ENCODE data around the gene RPS6KC1.
"Not testable (repeated sequence)": the region's sequence is repeated elsewhere in the genome, so short reads cannot be mapped to it uniquely, and the experiment has no call there.

Gene RPS6KC1

DNA sequence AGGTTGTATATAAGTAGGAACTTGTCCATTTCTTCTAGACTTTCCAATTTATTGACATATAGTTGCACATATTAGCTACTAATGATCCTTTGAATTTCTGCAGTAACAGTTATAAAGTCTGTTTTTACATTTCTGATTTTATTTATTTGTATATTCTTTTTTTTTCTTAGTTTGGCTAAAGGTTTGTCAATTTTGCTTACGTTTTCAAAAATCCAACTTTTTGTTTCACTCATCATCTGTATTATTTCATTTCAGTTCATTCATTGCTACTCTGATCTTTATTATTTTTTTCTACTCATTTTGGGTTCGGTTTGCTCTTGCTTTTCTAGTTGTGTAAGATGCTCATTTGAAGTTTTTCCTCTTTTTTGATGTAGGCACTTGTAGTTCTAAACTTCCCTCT is 97.9 kb downstream of the RPS6KC1 start:
- H3K36me3 ChIP-seq (ENCODE audit: control insufficient read depth in 1 of 2, insufficient read depth in 2 of 2, low read depth in 1 of 2, low read length in 2 of 2), result peaks cover 0 to 6% of the 10 kb centered on the region in 2 experiments
- no peak overlapping the region for H3K4me2 ChIP-seq (ENCODE audit: low read length, poor library complexity, severe bottlenecking)
- H3K27me3 ChIP-seq (ENCODE audit: control insufficient read depth in 1 of 2, insufficient read depth in 1 of 2, low read length in 2 of 2), result no peaks in the 10 kb centered on the region
- no peak overlapping the region for H4K8ac ChIP-seq (ENCODE audit: low read length)
- H3K4me3 ChIP-seq (ENCODE audit: insufficient read depth in 1 of 2, low read depth in 1 of 2, low read length in 2 of 2), result no peak overlapping the region
- H3K27ac ChIP-seq (ENCODE audit: low read length, poor library complexity, severe bottlenecking), result no peak overlapping the region
- no peak overlapping the region for H2BK12ac ChIP-seq (ENCODE audit: low read length in 2 of 2)
- H2BK120ac ChIP-seq (ENCODE audit: low read depth, low read length), result no peak overlapping the region
- no peak overlapping the region for H3K18ac ChIP-seq (ENCODE audit: low read depth in 1 of 2, low read length in 2 of 2)
- WGBS, result 100% methylated on average over 1 of the region's 2 CpGs
- no peak overlapping the region for H3K4ac ChIP-seq (ENCODE audit: low read depth in 1 of 2, low read length in 2 of 2)
- no peaks in the 10 kb centered on the region for H3K4me1 ChIP-seq (ENCODE audit: control insufficient read depth, insufficient read depth, low read depth, low read length)
- peaks cover 9% of the 10 kb centered on the region for H3K79me1 ChIP-seq (replicated peaks; ENCODE audit: low read length, poor library complexity, severe bottlenecking)
- no peak overlapping the region for H3K23ac ChIP-seq (ENCODE audit: low read length in 2 of 2)
- no peak overlapping the region for H4K91ac ChIP-seq (ENCODE audit: low read length)
- no peak overlapping the region for H2BK5ac ChIP-seq (ENCODE audit: low read depth, low read length, poor library complexity, severe bottlenecking)
- DNase-seq, result no peak
- H3K14ac ChIP-seq (ENCODE audit: low read length in 2 of 2), result no peak overlapping the region
- H2AFZ ChIP-seq (ENCODE audit: low read depth, low read length), result no peak overlapping the region
- H3K9me3 ChIP-seq (ENCODE audit: control insufficient read depth, low read length), result no peaks in the 10 kb centered on the region
- H2AK5ac ChIP-seq (ENCODE audit: low read length, severe bottlenecking), result no peak overlapping the region
- H2BK15ac ChIP-seq (ENCODE audit: low read depth, poor library complexity, severe bottlenecking), result no peak overlapping the region
- no peak overlapping the region for H3K9ac ChIP-seq (ENCODE audit: low read length)

DNA sequence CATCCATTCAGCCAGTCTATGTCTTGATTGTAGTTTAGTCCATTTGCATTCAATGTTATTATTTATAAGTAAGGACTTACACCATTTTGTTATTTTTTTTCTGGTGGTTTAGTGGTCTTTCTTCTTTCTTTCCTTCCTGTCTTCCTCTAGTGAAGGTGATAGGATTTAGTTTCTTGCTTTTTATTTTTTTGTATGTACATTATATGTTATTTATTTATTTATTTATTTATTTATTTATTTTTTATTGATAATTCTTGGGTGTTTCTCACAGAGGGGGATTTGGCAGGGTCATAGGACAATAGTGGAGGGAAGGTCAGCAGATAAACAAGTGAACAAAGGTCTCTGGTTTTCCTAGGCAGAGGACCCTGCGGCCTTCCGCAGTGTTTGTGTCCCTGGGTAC is 99.0 kb downstream of the RPS6KC1 start:
- no CpG with 5 or more reads among the region's 2 CpGs for WGBS
- not testable (repeated sequence) for H3K27ac ChIP-seq (ENCODE audit: low read length, poor library complexity, severe bottlenecking); H4K8ac ChIP-seq (ENCODE audit: low read length); H3K36me3 ChIP-seq (ENCODE audit: control insufficient read depth in 1 of 2, insufficient read depth in 2 of 2, low read depth in 1 of 2, low read length in 2 of 2); H2BK120ac ChIP-seq (ENCODE audit: low read depth, low read length); H3K4ac ChIP-seq (ENCODE audit: low read depth in 1 of 2, low read length in 2 of 2); H2BK12ac ChIP-seq (ENCODE audit: low read length in 2 of 2); H3K4me1 ChIP-seq (ENCODE audit: control insufficient read depth, insufficient read depth, low read depth, low read length); H3K9me3 ChIP-seq (ENCODE audit: control insufficient read depth, low read length); H3K27me3 ChIP-seq (ENCODE audit: control insufficient read depth in 1 of 2, insufficient read depth in 1 of 2, low read length in 2 of 2); H3K18ac ChIP-seq (ENCODE audit: low read depth in 1 of 2, low read length in 2 of 2); H3K23ac ChIP-seq (ENCODE audit: low read length in 2 of 2); H3K14ac ChIP-seq (ENCODE audit: low read length in 2 of 2); H4K91ac ChIP-seq (ENCODE audit: low read length); DNase-seq; H3K4me3 ChIP-seq (ENCODE audit: insufficient read depth in 1 of 2, low read depth in 1 of 2, low read length in 2 of 2); H2AFZ ChIP-seq (ENCODE audit: low read depth, low read length); H2BK5ac ChIP-seq (ENCODE audit: low read depth, low read length, poor library complexity, severe bottlenecking); H3K9ac ChIP-seq (ENCODE audit: low read length); H3K4me2 ChIP-seq (ENCODE audit: low read length, poor library complexity, severe bottlenecking); H2AK5ac ChIP-seq (ENCODE audit: low read length, severe bottlenecking); H2BK15ac ChIP-seq (ENCODE audit: low read depth, poor library complexity, severe bottlenecking)
- peaks cover 17% of the 10 kb centered on the region for H3K79me1 ChIP-seq (replicated peaks; ENCODE audit: low read length, poor library complexity, severe bottlenecking)

DNA sequence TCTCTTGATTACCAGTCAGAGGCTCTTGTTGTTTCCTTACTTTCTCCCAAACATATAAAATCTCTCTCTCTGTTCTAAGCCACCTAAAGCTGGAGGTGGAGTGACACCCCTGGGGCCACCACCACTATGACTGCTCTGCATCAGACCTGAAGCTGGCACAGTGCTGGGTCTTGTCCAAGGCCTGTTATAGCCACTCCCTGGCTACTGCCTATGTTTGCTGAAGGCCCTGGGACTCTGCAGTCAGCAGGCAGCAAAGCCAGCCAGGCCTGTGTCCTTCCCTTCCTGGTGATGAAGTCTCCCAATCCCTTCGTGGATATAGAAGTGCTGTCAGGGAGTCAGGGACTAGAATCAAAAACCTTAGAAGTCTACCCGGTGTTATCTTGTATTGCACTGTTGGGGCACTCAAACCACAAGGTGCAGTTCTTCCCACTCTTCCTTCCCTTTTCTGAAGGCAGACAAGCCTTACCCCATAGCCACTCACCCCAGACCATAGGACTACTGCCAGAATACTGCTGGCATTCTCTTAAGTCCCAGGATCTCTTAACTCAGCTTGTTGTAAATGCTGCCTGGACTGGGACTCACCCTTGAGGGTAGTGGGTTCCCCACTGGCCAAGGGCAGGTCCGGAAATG is 103.1 kb downstream of the RPS6KC1 start:
- Histone ChIP-seq H3K36me3 (ENCODE audit: control insufficient read depth in 1 of 2, insufficient read depth in 2 of 2, low read depth in 1 of 2, low read length in 2 of 2) (peaks cover 0 to 9% of the 10 kb centered on the region in 2 experiments), H3K14ac (ENCODE audit: low read length in 2 of 2) (no peak overlapping the region), H4K8ac (ENCODE audit: low read length) (no peak overlapping the region), H2AK5ac (ENCODE audit: low read length, severe bottlenecking) (no peak overlapping the region), H3K4me2 (ENCODE audit: low read length, poor library complexity, severe bottlenecking) (no peak overlapping the region), H3K4me1 (ENCODE audit: control insufficient read depth, insufficient read depth, low read depth, low read length) (no peaks in the 10 kb centered on the region), H3K9ac (ENCODE audit: low read length) (no peak overlapping the region), H3K9me3 (ENCODE audit: control insufficient read depth, low read length) (no peaks in the 10 kb centered on the region), H3K27me3 (ENCODE audit: control insufficient read depth in 1 of 2, insufficient read depth in 1 of 2, low read length in 2 of 2) (no peaks in the 10 kb centered on the region), H2BK120ac (ENCODE audit: low read depth, low read length) (no peak overlapping the region), H2AFZ (ENCODE audit: low read depth, low read length) (no peak overlapping the region), H3K23ac (ENCODE audit: low read length in 2 of 2) (no peak overlapping the region), H3K27ac (ENCODE audit: low read length, poor library complexity, severe bottlenecking) (no peak overlapping the region), H3K4ac (ENCODE audit: low read depth in 1 of 2, low read length in 2 of 2) (no peak overlapping the region), H2BK12ac (ENCODE audit: low read length in 2 of 2) (no peak overlapping the region), H3K79me1 (replicated peaks; ENCODE audit: low read length, poor library complexity, severe bottlenecking) (peaks cover 20% of the 10 kb centered on the region), H2BK15ac (ENCODE audit: low read depth, poor library complexity, severe bottlenecking) (no peak overlapping the region), H2BK5ac (ENCODE audit: low read depth, low read length, poor library complexity, severe bottlenecking) (no peak overlapping the region), H3K4me3 (ENCODE audit: insufficient read depth in 1 of 2, low read depth in 1 of 2, low read length in 2 of 2) (no peak overlapping the region), H3K18ac (ENCODE audit: low read depth in 1 of 2, low read length in 2 of 2) (no peak overlapping the region), H4K91ac (ENCODE audit: low read length) (no peak overlapping the region)
- WGBS, result 100% methylated on average over 3 of the region's 3 CpGs
- DNase-seq, result no peak

DNA sequence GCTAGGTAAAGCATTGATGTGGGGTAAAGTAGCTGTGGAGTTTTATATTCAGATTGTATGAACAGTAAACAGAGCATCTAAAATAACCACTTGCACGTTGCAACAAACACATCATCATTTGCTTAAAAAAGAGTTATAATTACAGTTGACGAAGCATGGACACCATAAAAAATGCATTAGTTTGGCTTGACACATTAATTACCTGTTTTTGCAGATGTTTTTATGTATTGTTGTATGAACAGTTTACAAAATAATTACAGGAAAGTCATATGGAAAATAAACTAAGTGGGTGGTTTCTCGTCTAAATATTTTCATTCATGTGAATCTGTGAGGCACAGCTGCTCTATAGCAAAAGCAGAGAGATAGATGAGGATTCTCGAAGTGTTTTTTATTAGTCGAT is 108.3 kb downstream of the RPS6KC1 start:
- Histone ChIP-seq H3K4me1 (ENCODE audit: control insufficient read depth, insufficient read depth, low read depth, low read length) (no peaks in the 10 kb centered on the region), H3K9ac (ENCODE audit: low read length) (no peak overlapping the region), H3K14ac (ENCODE audit: low read length in 2 of 2) (no peak overlapping the region), H3K23ac (ENCODE audit: low read length in 2 of 2) (no peak overlapping the region), H2AFZ (ENCODE audit: low read depth, low read length) (no peak overlapping the region), H3K9me3 (ENCODE audit: control insufficient read depth, low read length) (no peaks in the 10 kb centered on the region), H2BK120ac (ENCODE audit: low read depth, low read length) (no peak overlapping the region), H4K8ac (ENCODE audit: low read length) (no peak overlapping the region), H2BK5ac (ENCODE audit: low read depth, low read length, poor library complexity, severe bottlenecking) (no peak overlapping the region), H3K4ac (ENCODE audit: low read depth in 1 of 2, low read length in 2 of 2) (no peak overlapping the region), H3K36me3 (ENCODE audit: control insufficient read depth in 1 of 2, insufficient read depth in 2 of 2, low read depth in 1 of 2, low read length in 2 of 2) (peaks cover 0 to 9% of the 10 kb centered on the region in 2 experiments), H2AK5ac (ENCODE audit: low read length, severe bottlenecking) (no peak overlapping the region), H2BK12ac (ENCODE audit: low read length in 2 of 2) (no peak overlapping the region), H3K79me1 (replicated peaks; ENCODE audit: low read length, poor library complexity, severe bottlenecking) (peaks cover 16% of the 10 kb centered on the region), H2BK15ac (ENCODE audit: low read depth, poor library complexity, severe bottlenecking) (no peak overlapping the region), H3K27me3 (ENCODE audit: control insufficient read depth in 1 of 2, insufficient read depth in 1 of 2, low read length in 2 of 2) (no peaks in the 10 kb centered on the region), H3K18ac (ENCODE audit: low read depth in 1 of 2, low read length in 2 of 2) (no peak overlapping the region), H3K4me3 (ENCODE audit: insufficient read depth in 1 of 2, low read depth in 1 of 2, low read length in 2 of 2) (no peak overlapping the region), H3K27ac (ENCODE audit: low read length, poor library complexity, severe bottlenecking) (no peak overlapping the region), H4K91ac (ENCODE audit: low read length) (no peak overlapping the region), H3K4me2 (ENCODE audit: low read length, poor library complexity, severe bottlenecking) (no peak overlapping the region)
- 100% methylated on average over 1 of the region's 5 CpGs for WGBS
- DNase-seq, result no peak
